HG03354 (cell line): ENCODE results near the gene PIGW.

Source experiments
- ATAC-seq: cut with Tn5 transposase; IDR thresholded peaks from one replicate; pipeline ENCODE4 v1.9.1; 2021; ENCODE audit warnings: mild to moderate bottlenecking; ENCODE audit not compliant: unreplicated experiment, poor library complexity, severe bottlenecking

Gene PIGW

GRCh38 chr17:36544307-36545076 lies 9.7 kb downstream of the PIGW start, which contains the start of gene GGNBP2:
Gene GGNBP2, plus strand, starts transcription at chr17:36544919. Its CDS starts 806 bp downstream, at chr17:36545725.
- peak; percentile 54 for ATAC-seq

GRCh38 chr17:36545077-36545464 lies 10.3 kb downstream of the PIGW start:
- peak; percentile 35 for ATAC-seq

GRCh38 chr17:36545465-36546417 lies 11.0 kb downstream of the PIGW start:
- ATAC-seq, result peak; percentile 71

GRCh38 chr17:36546418-36547093 lies 11.8 kb downstream of the PIGW start:
- ATAC-seq, result no peak

- no peak for ATAC-seq
These were observed 13.0 kb downstream of the PIGW start for GRCh38 chr17:36547776-36548175.

- ATAC-seq, result no peak
These were observed 16.0 kb downstream of the PIGW start for GRCh38 chr17:36550491-36551417.

- no peak for ATAC-seq
These were observed 18.7 kb downstream of the PIGW start for GRCh38 chr17:36553459-36553858.

- ATAC-seq, result no peak
These were observed 31.3 kb downstream of the PIGW start for GRCh38 chr17:36566081-36566480.

GRCh38 chr17:36575028-36575427 lies 40.2 kb downstream of the PIGW start:
- ATAC-seq, result no peak

- ATAC-seq, result no peak
These were observed 42.0 kb downstream of the PIGW start for GRCh38 chr17:36576793-36577192.

GRCh38 chr17:36578671-36579070 lies 43.9 kb downstream of the PIGW start:
- no peak for ATAC-seq

- ATAC-seq, result no peak
These were observed 49.0 kb downstream of the PIGW start for GRCh38 chr17:36583787-36584186.

- no peak for ATAC-seq
These were observed 51.4 kb downstream of the PIGW start for GRCh38 chr17:36586138-36586537.
